Muscle of leg (tissue), 11 donors: Measurements from ENCODE around the gene SIGMAR1. TPM values are rescaled to one million over a fixed set of nuclear protein-coding genes. Genes with fewer than 3 reads are reported as not detected.
A peak's percentile ranks its signal among the peaks of the same experiment; 100 is the strongest.

Experiments
- DNase-seq: peaks from one replicate; pipeline ENCODE4 v3.0.0; 2013
- H3K27ac ChIP-seq: one replicate; pipeline ENCODE4 v1.5.1; 2013; ENCODE audit warnings: mild to moderate bottlenecking, low read length, control low read depth
- H3K27me3 ChIP-seq: one replicate; pipeline ENCODE4 v1.6.1; 2013; ENCODE audit warnings: low read length; ENCODE audit not compliant: control insufficient read depth, insufficient read depth
- H3K36me3 ChIP-seq: one replicate; pipeline ENCODE4 v1.6.1; 2013; ENCODE audit warnings: low read length; ENCODE audit not compliant: control insufficient read depth, insufficient read depth
- H3K4me1 ChIP-seq: one replicate; pipeline ENCODE4 v1.6.1; 2013; ENCODE audit warnings: low read length; ENCODE audit not compliant: control insufficient read depth, insufficient read depth
- H3K4me3 ChIP-seq: one replicate; pipeline ENCODE4 v1.5.1; 2013; ENCODE audit warnings: low read length, control low read depth
- H3K9me3 ChIP-seq: replicated peaks from 2 replicates; pipeline ENCODE4 v1.6.1; 2013; ENCODE audit warnings: low read depth, low read length; ENCODE audit not compliant: control insufficient read depth
- WGBS: methylation state at CpG from one replicate; pipeline ENCODE4 v1.1.5; 2013; ENCODE audit warnings: missing lambda C conversion rate; ENCODE audit not compliant: insufficient coverage; 5-methylcytosine and 5-hydroxymethylcytosine counted together
- polyA plus RNA-seq, 8 donors: library from polyadenylated mRNA; unstranded; fragments of 120-200 nt; gene quantifications; one replicate each; pipeline versions ENCODE4 v1.2.1 to v1.2.3, GENCODE V29; 2013; ENCODE audit warnings: inconsistent platforms in 1 of 8, low replicate concordance in 1 of 8; ENCODE audit not compliant: insufficient read length in 8 of 8, insufficient read depth in 1 of 8
- total RNA-seq: library from RNA; stranded (reverse); fragments of 120-200 nt; gene quantifications from one replicate; pipeline ENCODE4 v1.2.4, GENCODE V29; 2013

Gene SIGMAR1
- total and polyA plus RNA-seq, 9 donors: 27.0 to 62.8 (median 56.6) TPM

- no peak overlapping the region for H3K27ac ChIP-seq
- DNase-seq: no peak
- H3K4me1 ChIP-seq: peaks cover 17% of the 10 kb centered on the region
- peaks cover 3% of the 10 kb centered on the region for H3K27me3 ChIP-seq
- H3K36me3 ChIP-seq: no peaks in the 10 kb centered on the region
- H3K9me3 ChIP-seq: no peaks in the 10 kb centered on the region
- no peak overlapping the region for H3K4me3 ChIP-seq
- 72% methylated on average over 2 of the region's 3 CpGs for WGBS
These were observed 30.7 kb downstream of the SIGMAR1 start for GRCh38 chr9:34606905-34607304.

GRCh38 chr9:34606190-34606589, 31.4 kb downstream of the SIGMAR1 start:
- no peak overlapping the region for H3K4me3 ChIP-seq
- no peaks in the 10 kb centered on the region for H3K36me3 ChIP-seq
- DNase-seq: no peak
- peaks cover 3% of the 10 kb centered on the region for H3K27me3 ChIP-seq
- H3K9me3 ChIP-seq: no peaks in the 10 kb centered on the region
- H3K27ac ChIP-seq: no peak overlapping the region
- peaks cover 12% of the 10 kb centered on the region for H3K4me1 ChIP-seq

GRCh38 chr9:34603610-34604231, 33.9 kb downstream of the SIGMAR1 start:
- peak; percentile 89 for DNase-seq
- WGBS: 55% methylated on average over 1 of the region's 4 CpGs
- H3K4me3 ChIP-seq: no peak overlapping the region
- H3K4me1 ChIP-seq: peaks cover 4% of the 10 kb centered on the region
- H3K27ac ChIP-seq: no peak overlapping the region
- H3K9me3 ChIP-seq: no peaks in the 10 kb centered on the region
- H3K36me3 ChIP-seq: no peaks in the 10 kb centered on the region
- peaks cover 8% of the 10 kb centered on the region for H3K27me3 ChIP-seq

- H3K27ac ChIP-seq: no peak overlapping the region
- whole genome bisulfite sequencing: 90% methylated on average over 2 of the region's 6 CpGs
- DNase-seq: no peak
- peaks cover 8% of the 10 kb centered on the region for H3K27me3 ChIP-seq
- peaks cover 4% of the 10 kb centered on the region for H3K4me1 ChIP-seq
- H3K4me3 ChIP-seq: no peak overlapping the region
- no peaks in the 10 kb centered on the region for H3K36me3 ChIP-seq
- H3K9me3 ChIP-seq: no peaks in the 10 kb centered on the region
These were observed 35.5 kb downstream of the SIGMAR1 start for GRCh38 chr9:34601937-34602573.

GRCh38 chr9:34600908-34601307, 36.7 kb downstream of the SIGMAR1 start:
- no peaks in the 10 kb centered on the region for H3K9me3 ChIP-seq
- no peak for DNase-seq
- H3K36me3 ChIP-seq: no peaks in the 10 kb centered on the region
- 50% methylated on average over 1 of the region's 1 CpG for WGBS
- no peak overlapping the region for H3K27ac ChIP-seq
- peaks cover 4% of the 10 kb centered on the region for H3K4me1 ChIP-seq
- no peak overlapping the region for H3K4me3 ChIP-seq
- peaks cover 8% of the 10 kb centered on the region for H3K27me3 ChIP-seq

GRCh38 chr9:34599546-34599945, 38.0 kb downstream of the SIGMAR1 start:
- WGBS: no CpG with 5 or more reads among the region's 1 CpG
- H3K4me1 ChIP-seq: peaks cover 4% of the 10 kb centered on the region

GRCh38 chr9:34594177-34594576, 43.4 kb downstream of the SIGMAR1 start:
- H3K4me1 ChIP-seq: peaks cover 40% of the 10 kb centered on the region
- DNase-seq: peak; percentile 64
- no peaks in the 10 kb centered on the region for H3K9me3 ChIP-seq
- H3K27ac ChIP-seq: no peak overlapping the region
- peaks cover 50% of the 10 kb centered on the region for H3K27me3 ChIP-seq
- no peaks in the 10 kb centered on the region for H3K36me3 ChIP-seq
- H3K4me3 ChIP-seq: no peak overlapping the region
- 0% methylated on average over 5 of the region's 9 CpGs for WGBS

More at GRCh38 chr9:34599546-34599945, 38.0 kb downstream of the SIGMAR1 start:
- Histone ChIP-seq H3K4me3 (no peak overlapping the region), H3K9me3 (no peaks in the 10 kb centered on the region), H3K36me3 (no peaks in the 10 kb centered on the region), H3K27me3 (peaks cover 5% of the 10 kb centered on the region), H3K27ac (no peak overlapping the region)
- no peak for DNase-seq

- DNase-seq: peak; percentile 80
- 4% methylated on average over 23 of the region's 26 CpGs for WGBS
- H3K27ac ChIP-seq: peak overlapping the region; percentile 13
- no peaks in the 10 kb centered on the region for H3K36me3 ChIP-seq
- H3K4me1 ChIP-seq: peaks cover 50% of the 10 kb centered on the region
- H3K27me3 ChIP-seq: peaks cover 61% of the 10 kb centered on the region
- H3K9me3 ChIP-seq: no peaks in the 10 kb centered on the region
- H3K4me3 ChIP-seq: no peak overlapping the region
These were observed 44.5 kb downstream of the SIGMAR1 start for GRCh38 chr9:34592895-34593601.

GRCh38 chr9:34591917-34592866, 45.4 kb downstream of the SIGMAR1 start:
- DNase-seq: no peak
- Histone ChIP-seq H3K9me3 (no peaks in the 10 kb centered on the region), H3K4me1 (peaks cover 50% of the 10 kb centered on the region), H3K36me3 (no peaks in the 10 kb centered on the region), H3K27me3 (peaks cover 70% of the 10 kb centered on the region), H3K27ac (no peak overlapping the region), H3K4me3 (no peak overlapping the region)
- WGBS: 30% methylated on average over 9 of the region's 16 CpGs
